Measurements from ENCODE around the gene HPS1. TPM values are rescaled to one million over a fixed set of nuclear protein-coding genes. Genes with fewer than 3 reads are reported as not detected.

Gene HPS1
- total and polyA plus RNA-seq, 10 of the 15 experiments (the other 5 are each of a cell fraction or from before 2014, with no cell fraction given): 27.1 to 138 (median 54.8) TPM

GRCh38 chr10:98477861-98478260 lies 31.1 kb upstream of the HPS1 start:
- intact Hi-C loops (cut with micrococcal nuclease; ENCODE audit: unreplicated experiment): no loop called here

GRCh38 chr10:98474628-98475027 lies 27.9 kb upstream of the HPS1 start:
- POLR2A ChIA-PET: interaction anchor here (0.6 kb wide), 1 partner anchor 772 kb away, joined by 3 read pairs; no protein-coding TSS in a partner anchor
- Histone ChIP-seq H3K36me3 (ENCODE audit: control insufficient read depth in 2 of 2, insufficient read depth in 2 of 2, low read length in 1 of 2) (no peaks in the 10 kb centered on the region), H3K79me2 (ENCODE audit: control insufficient read depth, insufficient read depth, low read length) (no peaks in the 10 kb centered on the region), H4K20me1 (ENCODE audit: control insufficient read depth, insufficient read depth) (no peaks in the 10 kb centered on the region), H3K4me1 (ENCODE audit: control insufficient read depth, insufficient read depth, low read length) (0 out of 2 replicates have a peak, but pooled peaks cover 3% of the 10 kb centered on the region), H3K9me3 (replicated peaks; ENCODE audit: control insufficient read depth, insufficient read depth, low read length) (no peaks in the 10 kb centered on the region), H3K27me3 (replicated peaks in 1 of 2; ENCODE audit: control insufficient read depth in 2 of 2, insufficient read depth in 2 of 2, low read length in 1 of 2) (peaks cover 0 to 2% of the 10 kb centered on the region in 2 experiments; a peak in 1 of 4 replicates), H3K4me2 (ENCODE audit: control insufficient read depth, insufficient read depth) (peak overlapping the region; percentile 26; the same call in 1 of the 2 replicates), H3K9ac (ENCODE audit: control insufficient read depth, insufficient read depth, low read length) (no peak overlapping the region), H3K27ac (ENCODE audit: control insufficient read depth, insufficient read depth) (peak overlapping the region; percentile 6; the same call in 1 of the 2 replicates), H3K4me3 (no peak overlapping the region), H2AFZ (ENCODE audit: control insufficient read depth, low read depth, low read length) (no peak overlapping the region)
- no peak for FAIRE-seq
- SMC1A ChIA-PET (ENCODE audit: uncharacterized antibody, unreplicated experiment): no interaction called here
- no TSS peak for BruUV-seq (replicated peaks)
- in situ Hi-C loops (cut with MboI): no loop called here
- intact Hi-C loops (cut with micrococcal nuclease; ENCODE audit: unreplicated experiment): no loop called here
- no peak for ATAC-seq
- no peak for DNase-seq (ENCODE audit: low read depth, low spot score)
- RAD21 ChIA-PET (ENCODE audit: unreplicated experiment): no interaction called here
- CTCF ChIA-PET: no interaction called here
- TF ChIP-seq USF1 (IDR thresholded peaks at IDR 0.05; ENCODE audit: borderline replicate concordance, extremely low read length, insufficient read depth, low read depth, low read length) (no peak), RUNX3 (IDR thresholded peaks at IDR 0.05; ENCODE audit: low read length) (peak; percentile 12; the same call in 1 of the 2 replicates), EP300 (IDR thresholded peaks at IDR 0.05; ENCODE audit: borderline replicate concordance in 1 of 2, control insufficient read depth in 1 of 2, low read depth in 2 of 2, low read length in 2 of 2) (no peak), REST (IDR thresholded peaks at IDR 0.05; ENCODE audit: low read depth, low read length) (no peak), ASH2L (IDR thresholded peaks at IDR 0.05; ENCODE audit: borderline replicate concordance, low read depth) (peak; percentile 50; the same call in 1 of the 2 replicates), MEF2B (IDR thresholded peaks at IDR 0.05; ENCODE audit: partially characterized antibody, poor library complexity, severe bottlenecking) (peak; percentile 66), SIX5 (IDR thresholded peaks at IDR 0.05; ENCODE audit: low read depth, low read length, severe bottlenecking) (no peak), ATF3 (IDR thresholded peaks at IDR 0.05; ENCODE audit: borderline replicate concordance, extremely low read depth, low read depth, low read length) (no peak)

More at GRCh38 chr10:98477861-98478260, 31.1 kb upstream of the HPS1 start:
- Histone ChIP-seq H3K4me2 (ENCODE audit: control insufficient read depth, insufficient read depth) (no peak overlapping the region), H3K4me3 (no peak overlapping the region), H3K9ac (ENCODE audit: control insufficient read depth, insufficient read depth, low read length) (no peak overlapping the region), H3K79me2 (ENCODE audit: control insufficient read depth, insufficient read depth, low read length) (no peaks in the 10 kb centered on the region), H2AFZ (ENCODE audit: control insufficient read depth, low read depth, low read length) (no peak overlapping the region), H3K9me3 (replicated peaks; ENCODE audit: control insufficient read depth, insufficient read depth, low read length) (no peaks in the 10 kb centered on the region), H3K27ac (ENCODE audit: control insufficient read depth, insufficient read depth) (peak overlapping the region; percentile 15; the same call in 1 of the 2 replicates), H3K4me1 (ENCODE audit: control insufficient read depth, insufficient read depth, low read length) (peaks cover 3% of the 10 kb centered on the region; the same call in 1 of the 2 replicates), H3K36me3 (ENCODE audit: control insufficient read depth in 2 of 2, insufficient read depth in 2 of 2, low read length in 1 of 2) (no peaks in the 10 kb centered on the region), H4K20me1 (ENCODE audit: control insufficient read depth, insufficient read depth) (no peaks in the 10 kb centered on the region), H3K27me3 (replicated peaks in 1 of 2; ENCODE audit: control insufficient read depth in 2 of 2, insufficient read depth in 2 of 2, low read length in 1 of 2) (no peaks in the 10 kb centered on the region; a peak in 1 of 4 replicates)
- ChIA-PET SMC1A (ENCODE audit: uncharacterized antibody, unreplicated experiment) (no interaction called here), CTCF (interaction anchor here (0.7 to 1.9 kb wide), 2 partner anchors 9 to 13 kb away, joined by 3 to 6 read pairs; no protein-coding TSS in a partner anchor), POLR2A (no interaction called here), RAD21 (ENCODE audit: unreplicated experiment) (no interaction called here)
- in situ Hi-C loops (cut with MboI): no loop called here
- DNase-seq (ENCODE audit: low read depth, low spot score) (no peak), FAIRE-seq (no peak), ATAC-seq (no peak)
- no TSS peak for BruUV-seq (replicated peaks)
- no peak for TF ChIP-seq WRNIP1 (IDR thresholded peaks at IDR 0.05; ENCODE audit: borderline replicate concordance, low read depth, low read length)
- no peak for TF ChIP-seq RUNX3 (IDR thresholded peaks at IDR 0.05; ENCODE audit: low read length)
- TF ChIP-seq POLR2A (IDR thresholded peaks at IDR 0.05; ENCODE audit: low read depth, low read length): peak; percentile 40; the same call in 1 of the 2 replicates
- TF ChIP-seq JUNB (IDR thresholded peaks at IDR 0.05): no peak
- TF ChIP-seq CREM (IDR thresholded peaks at IDR 0.05; ENCODE audit: low read depth): peak; percentile 12; the same call in 1 of the 2 replicates
- peak; percentile 59 for TF ChIP-seq POLR2AphosphoS5 (IDR thresholded peaks at IDR 0.05; ENCODE audit: low read length)
- peak; percentile 75; the same call in 1 of the 2 replicates for TF ChIP-seq MTA3 (IDR thresholded peaks at IDR 0.05; ENCODE audit: borderline replicate concordance, low read length)
- no peak for TF ChIP-seq MTA2 (IDR thresholded peaks at IDR 0.05; ENCODE audit: low read depth)
- TF ChIP-seq ETV6 (conservative IDR thresholded peaks at IDR 0.05 in 1 of 2, IDR thresholded peaks at IDR 0.05 in 1 of 2; ENCODE audit: borderline replicate concordance in 1 of 2, low read depth in 1 of 2): no peak
